Endothelial cell of umbilical vein (primary cell): ENCODE measurements around the gene MYT1. TPM values are rescaled to one million over a fixed set of nuclear protein-coding genes. Genes with fewer than 3 reads are reported as not detected.

Experiments used
- BruUV-seq: library from RNA; stranded (reverse); fragments of 400-500 nt; replicated peaks from 2 replicates; lab custom pipeline; 2021; lab: Mats Ljungman, UMichigan
- CTCF ChIA-PET: fragments of 300-600, 350-600 bp; sonication (Branson Sonifier 250); formaldehyde crosslinking; loops from one replicate; lab custom pipeline; 2021; ENCODE audit warnings: antibody characterized with exemption, inconsistent platforms; lab: Charles Lee
- POLR2A ChIA-PET: fragments of 300-600, 350-600 bp; sonication (Branson Sonifier 250); formaldehyde crosslinking; loops from one replicate; lab custom pipeline; 2021; ENCODE audit warnings: antibody characterized with exemption, inconsistent platforms; lab: Charles Lee
- DNase-seq: peaks from one replicate; pipeline ENCODE4 v3.0.0-alpha.2; 2011; ENCODE audit warnings: low read depth, low spot score
- FAIRE-seq: peaks from 2 replicates; lab custom pipeline; 2011; peaks lifted over from hg19 to GRCh38; lab: Jason Lieb, UNC
- H2AFZ ChIP-seq: 2 replicates; pipeline ENCODE4 v1.6.0; 2012; ENCODE audit warnings: low read depth, low read length, control low read depth, inconsistent platforms
- H3K27ac ChIP-seq: 2 replicates; pipeline ENCODE4 v1.5.1; 2011; ENCODE audit warnings: low read depth, mild to moderate bottlenecking, control low read depth, low read length, moderate library complexity; ENCODE audit not compliant: insufficient read depth
- H3K27me3 ChIP-seq, 2 experiments: 2 replicates each; pipeline versions ENCODE4 v1.6.0 to v1.6.1; 2011; ENCODE audit warnings: low read length in 2 of 2, mixed read lengths in 1 of 2; ENCODE audit not compliant: control insufficient read depth in 2 of 2, insufficient read depth in 2 of 2
- H3K36me3 ChIP-seq, 2 experiments: 2 replicates in 1 of 2; 3 replicates in 1 of 2; pipeline ENCODE4 v1.5.1; 2011; ENCODE audit warnings: low read length in 2 of 2, mild to moderate bottlenecking in 1 of 2, moderate library complexity in 1 of 2; ENCODE audit not compliant: control insufficient read depth in 2 of 2, insufficient read depth in 2 of 2; ENCODE audit errors: extremely low read depth in 1 of 2
- H3K4me1 ChIP-seq: 3 replicates; pipeline ENCODE4 v1.5.1; 2011; ENCODE audit warnings: mild to moderate bottlenecking, low read length; ENCODE audit not compliant: control insufficient read depth, insufficient read depth; ENCODE audit errors: extremely low read depth
- H3K4me2 ChIP-seq: 2 replicates; pipeline ENCODE4 v1.6.1; 2011; ENCODE audit warnings: low read length, control low read depth, mixed read lengths; ENCODE audit not compliant: insufficient read depth
- H3K4me3 ChIP-seq, 3 experiments: fragments of 200-600 bp in 1 of 3; sonication (generic), shearing (Covaris generic) in 1 of 3; replicated peaks in 1 of 3; 2 replicates each; pipeline ENCODE4 v1.5.1; 2011 to 2016; ENCODE audit warnings: control low read depth in 3 of 3, low read length in 3 of 3, mild to moderate bottlenecking in 2 of 3, inconsistent platforms in 1 of 3, low read depth in 1 of 3, moderate library complexity in 1 of 3; ENCODE audit not compliant: insufficient read depth in 1 of 3
- H3K79me2 ChIP-seq: 2 replicates; pipeline ENCODE4 v1.6.0; 2012; ENCODE audit warnings: low read length, inconsistent platforms; ENCODE audit not compliant: control insufficient read depth, insufficient read depth
- H3K9ac ChIP-seq: replicated peaks from 2 replicates; pipeline ENCODE3; 2011; ENCODE audit warnings: low read length, control low read depth; ENCODE audit not compliant: insufficient read depth; ENCODE audit errors: extremely low read depth
- H3K9me1 ChIP-seq: replicated peaks from 3 replicates; pipeline ENCODE4 v1.6.0; 2011; ENCODE audit warnings: mild to moderate bottlenecking, low read length; ENCODE audit not compliant: control insufficient read depth, insufficient read depth; ENCODE audit errors: extremely low read depth
- H3K9me3 ChIP-seq: replicated peaks from 2 replicates; pipeline ENCODE4 v1.5.1; 2012; ENCODE audit warnings: low read length, inconsistent platforms; ENCODE audit not compliant: control insufficient read depth, insufficient read depth
- H4K20me1 ChIP-seq: replicated peaks from 2 replicates; pipeline ENCODE3; 2011; ENCODE audit warnings: mild to moderate bottlenecking, low read length; ENCODE audit not compliant: control insufficient read depth, insufficient read depth; ENCODE audit errors: extremely low read depth
- EZH2 ChIP-seq: IDR thresholded peaks from 2 replicates; pipeline ENCODE4 v1.6.1; 2012; ENCODE audit warnings: borderline replicate concordance, low read depth, mild to moderate bottlenecking, moderate library complexity, low read length, inconsistent platforms; ENCODE audit not compliant: severe bottlenecking
- FOS ChIP-seq: IDR thresholded peaks from 2 replicates; pipeline ENCODE4 v1.6.1; 2011; ENCODE audit warnings: mild to moderate bottlenecking, low read length, moderate library complexity, borderline replicate concordance; ENCODE audit not compliant: insufficient read depth
- GATA2 ChIP-seq: IDR thresholded peaks from 2 replicates; pipeline ENCODE4 v1.7.0; 2011; ENCODE audit warnings: low read depth, mild to moderate bottlenecking, moderate library complexity, mixed read lengths, low read length; ENCODE audit not compliant: insufficient read length, insufficient read depth
- JUN ChIP-seq: IDR thresholded peaks from 2 replicates; pipeline ENCODE4 v1.6.1; 2011; ENCODE audit warnings: borderline replicate concordance, low read depth; ENCODE audit not compliant: insufficient read length, insufficient read depth
- MYC ChIP-seq: IDR thresholded peaks from one replicate; pipeline ENCODE4 v1.6.1; 2011; ENCODE audit warnings: mild to moderate bottlenecking, low read depth, low read length
- POLR2A ChIP-seq: IDR thresholded peaks from 2 replicates; pipeline ENCODE4 v1.6.1; 2012; ENCODE audit warnings: low read depth, mild to moderate bottlenecking, control low read depth, low read length
- POLR2AphosphoS5 ChIP-seq: IDR thresholded peaks from 2 replicates; pipeline ENCODE4 v1.6.1; 2012; ENCODE audit warnings: low read depth, mild to moderate bottlenecking, control low read depth, low read length, moderate library complexity; ENCODE audit not compliant: insufficient read depth
- dilution Hi-C: fragments of 300-500 bp; cut with MboI; formaldehyde crosslinking; loops from one replicate; pipeline ENCODE4 v1.15.0; 2019; ENCODE audit warnings: low sequenced_read_pairs; ENCODE audit not compliant: extremely low pct_ligation_motif_present
- intact Hi-C: fragments of 100-400 bp; cut with micrococcal nuclease; formaldehyde crosslinking; loops from one replicate; pipeline ENCODE4 v1.10.0; 2022
- polyA plus RNA-seq, 4 experiments: library from polyadenylated mRNA; depleted of rRNA in 3 of 4; stranded (reverse) in 3 of 4; unstranded in 1 of 4; fragments of >200 nt; gene quantifications; 2 replicates each; pipeline versions ENCODE4 v1.2.1 to v1.2.3, GENCODE V29; 2011 to 2012; ENCODE audit warnings: missing spikeins in 1 of 4
- total RNA-seq: library from RNA; stranded (reverse); gene quantifications from 2 replicates; pipeline ENCODE4 v1.2.3, GENCODE V29; 2021
- TF ChIP-seq, protein P1 (sequence below), 2 donors: IDR thresholded peaks; 1 replicate in 1 of 2; 2 replicates in 1 of 2; pipeline ENCODE4 v1.5.1; 2011; ENCODE audit warnings: low read length in 2 of 2, mild to moderate bottlenecking in 2 of 2, moderate library complexity in 2 of 2, control low read depth in 1 of 2, inconsistent platforms in 1 of 2, low read depth in 1 of 2; ENCODE audit not compliant: insufficient read depth in 1 of 2; ENCODE audit errors: extremely low read depth in 1 of 2
- TF ChIP-seq, protein P2 (sequence below): IDR thresholded peaks from 2 replicates; pipeline ENCODE4 v1.6.1; 2011; ENCODE audit not compliant: insufficient read depth, insufficient read length

Gene MYT1
- total and polyA plus RNA-seq, 2 donors (not counting 3 experiments of a cell fraction or from before 2014, with no cell fraction given), result not detected

DNA sequence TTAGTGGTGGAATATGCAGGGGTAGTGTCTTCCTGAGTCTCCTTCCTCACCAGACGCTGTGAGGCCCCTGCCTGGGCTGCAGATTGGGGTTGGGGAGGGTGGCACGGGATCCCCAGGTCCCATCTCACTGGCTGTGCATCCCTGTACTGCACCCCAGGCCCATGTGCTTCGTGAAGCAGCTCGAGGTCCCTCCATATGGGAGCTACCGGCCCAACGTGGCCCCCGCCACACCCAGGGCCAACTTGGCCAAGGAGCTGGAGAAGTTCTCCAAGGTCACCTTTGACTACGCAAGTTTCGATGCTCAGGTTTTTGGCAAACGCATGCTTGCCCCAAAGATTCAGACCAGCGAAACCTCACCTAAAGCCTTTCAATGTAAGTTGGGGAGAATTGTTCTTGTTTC is 52.7 kb downstream of the MYT1 start:
- FAIRE-seq, result no peak
- no peak overlapping the region for H3K27ac ChIP-seq

More for the DNA sequence above, 52.7 kb downstream of the MYT1 start:
- dilution Hi-C loops (no loop called here), intact Hi-C loops (no loop called here)
- no peaks in the 10 kb centered on the region for H3K9me3 ChIP-seq
- no TSS peak for BruUV-seq
- ChIA-PET POLR2A (no interaction called here), CTCF (no interaction called here)
- no peaks in the 10 kb centered on the region for H4K20me1 ChIP-seq
- no peaks in the 10 kb centered on the region for H3K4me1 ChIP-seq
- no peak overlapping the region for H3K9ac ChIP-seq
- DNase-seq, result no peak
- H3K36me3 ChIP-seq, result no peaks in the 10 kb centered on the region
- H3K27me3 ChIP-seq, result no peaks in the 10 kb centered on the region
- no peak overlapping the region for H2AFZ ChIP-seq
- TF ChIP-seq POLR2AphosphoS5 (no peak), JUN (no peak), POLR2A (no peak), GATA2 (no peak), EZH2 (no peak), MYC (no peak), FOS (no peak)
- TF ChIP-seq, protein P1, sequence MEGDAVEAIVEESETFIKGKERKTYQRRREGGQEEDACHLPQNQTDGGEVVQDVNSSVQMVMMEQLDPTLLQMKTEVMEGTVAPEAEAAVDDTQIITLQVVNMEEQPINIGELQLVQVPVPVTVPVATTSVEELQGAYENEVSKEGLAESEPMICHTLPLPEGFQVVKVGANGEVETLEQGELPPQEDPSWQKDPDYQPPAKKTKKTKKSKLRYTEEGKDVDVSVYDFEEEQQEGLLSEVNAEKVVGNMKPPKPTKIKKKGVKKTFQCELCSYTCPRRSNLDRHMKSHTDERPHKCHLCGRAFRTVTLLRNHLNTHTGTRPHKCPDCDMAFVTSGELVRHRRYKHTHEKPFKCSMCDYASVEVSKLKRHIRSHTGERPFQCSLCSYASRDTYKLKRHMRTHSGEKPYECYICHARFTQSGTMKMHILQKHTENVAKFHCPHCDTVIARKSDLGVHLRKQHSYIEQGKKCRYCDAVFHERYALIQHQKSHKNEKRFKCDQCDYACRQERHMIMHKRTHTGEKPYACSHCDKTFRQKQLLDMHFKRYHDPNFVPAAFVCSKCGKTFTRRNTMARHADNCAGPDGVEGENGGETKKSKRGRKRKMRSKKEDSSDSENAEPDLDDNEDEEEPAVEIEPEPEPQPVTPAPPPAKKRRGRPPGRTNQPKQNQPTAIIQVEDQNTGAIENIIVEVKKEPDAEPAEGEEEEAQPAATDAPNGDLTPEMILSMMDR (IDR thresholded peaks at IDR 0.05; ENCODE audit: extremely low read depth in 1 of 2, insufficient read depth in 1 of 2, low read depth in 1 of 2, low read length in 2 of 2), result no peak
- TF ChIP-seq, protein P2, sequence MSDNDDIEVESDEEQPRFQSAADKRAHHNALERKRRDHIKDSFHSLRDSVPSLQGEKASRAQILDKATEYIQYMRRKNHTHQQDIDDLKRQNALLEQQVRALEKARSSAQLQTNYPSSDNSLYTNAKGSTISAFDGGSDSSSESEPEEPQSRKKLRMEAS, result no peak
- H3K79me2 ChIP-seq, result no peaks in the 10 kb centered on the region
- H3K9me1 ChIP-seq, result no peaks in the 10 kb centered on the region
- no peak overlapping the region for H3K4me3 ChIP-seq
- no peak overlapping the region for H3K4me2 ChIP-seq
